Measurements from ENCODE around the gene WDR53. TPM values are rescaled to one million over a fixed set of nuclear protein-coding genes. Genes with fewer than 3 reads are reported as not detected.

WDR53 gene
- 8.9 to 11.7 TPM (median 10.2 TPM) in 5 replicates for total RNA-seq (2022; extraction: Qiagen RNA extraction)

GRCh38 chr3:196568246-196569002, at the start of gene WDR53, which contains the start of gene FBXO45:
Gene WDR53, minus strand, starts transcription at chr3:196568554. Its CDS starts 7,079 bp downstream, at chr3:196561475.
Gene FBXO45, plus strand, starts transcription at chr3:196568660. Its CDS starts 325 bp downstream, at chr3:196568985.

GRCh38 chr3:196514913-196515621, 53.3 kb downstream of the WDR53 start, which contains the start of gene SMCO1:
Gene SMCO1, minus strand, starts transcription at chr3:196515346. Its CDS starts 137 bp downstream, at chr3:196515209.

Other genes starting within 250 kb of the WDR53 start
- gene TM4SF19, start 230.2 kb downstream of the WDR53 start, total RNA-seq (2022; extraction: Qiagen RNA extraction) = 7.0 to 8.6 TPM (median 7.8 TPM) in 5 replicates
- gene UBXN7, start 136.1 kb downstream of the WDR53 start, total RNA-seq (2022; extraction: Qiagen RNA extraction) = 6.6 to 12.4 TPM (median 11.5 TPM) in 5 replicates
- 3.7 to 5.0 TPM (median 4.6 TPM) in 5 replicates for gene RNF168, start 64.8 kb downstream of the WDR53 start, total RNA-seq (2022; extraction: Qiagen RNA extraction)
- not detected in 5 replicates for gene SMCO1, start 53.2 kb downstream of the WDR53 start, total RNA-seq (2022; extraction: Qiagen RNA extraction)
- 6.3 to 8.8 TPM (median 7.7 TPM) in 5 replicates for gene FBXO45, start 106 bp upstream of the WDR53 start, total RNA-seq (2022; extraction: Qiagen RNA extraction)
- 0.03 to 0.04 TPM (median 0.04 TPM) in 3 of 5 replicates, not detected in the others for gene NRROS, start 71.1 kb upstream of the WDR53 start, total RNA-seq (2022; extraction: Qiagen RNA extraction)
- 2.1 to 2.9 TPM (median 2.8 TPM) in 5 replicates for gene CEP19, start 143.7 kb upstream of the WDR53 start, total RNA-seq (2022; extraction: Qiagen RNA extraction)
- gene PIGX, start 143.8 kb upstream of the WDR53 start, total RNA-seq (2022; extraction: Qiagen RNA extraction) = 28.1 to 31.6 TPM (median 31.2 TPM) in 5 replicates
- gene PAK2, start 171.3 kb upstream of the WDR53 start, total RNA-seq (2022; extraction: Qiagen RNA extraction) = 31.1 to 45.8 TPM (median 43.1 TPM) in 5 replicates